22Rv1 (cell line): ENCODE data around the gene JAML.

Source experiments
- H3K27ac ChIP-seq: fragments of 450-650 bp; 2 replicates; pipeline ENCODE4 v1.5.1; 2017
- ZFX ChIP-seq: fragments of 450-650 bp; IDR thresholded peaks from 2 replicates; pipeline ENCODE4 v1.6.1; 2017; ENCODE audit warnings: antibody characterized with exemption, borderline replicate concordance
- TF ChIP-seq, protein P1 (sequence below): fragments of 450-650 bp; IDR thresholded peaks from 2 replicates; pipeline ENCODE4 v1.5.1; 2017; ENCODE audit warnings: mild to moderate bottlenecking

Gene JAML

DNA sequence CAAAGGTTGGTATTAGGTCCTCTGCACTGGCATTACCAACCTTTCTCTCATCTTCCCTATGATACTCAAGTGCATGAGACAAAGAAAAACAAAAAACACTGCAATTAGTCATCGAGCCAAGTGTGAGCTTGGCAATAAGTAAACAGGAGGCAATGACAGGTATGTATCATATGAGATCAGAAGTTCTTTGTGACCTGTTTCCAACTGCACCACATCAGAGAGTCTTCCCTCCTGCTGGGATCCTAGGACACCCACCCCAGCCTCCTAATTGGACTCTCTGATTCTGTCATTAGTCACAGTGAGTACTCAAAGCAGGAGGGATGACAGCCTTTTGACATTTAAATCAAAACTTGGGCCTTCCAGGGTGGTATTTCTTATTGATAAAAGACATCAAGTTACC is 7.8 kb upstream of the JAML start:
- TF ChIP-seq, protein P1, sequence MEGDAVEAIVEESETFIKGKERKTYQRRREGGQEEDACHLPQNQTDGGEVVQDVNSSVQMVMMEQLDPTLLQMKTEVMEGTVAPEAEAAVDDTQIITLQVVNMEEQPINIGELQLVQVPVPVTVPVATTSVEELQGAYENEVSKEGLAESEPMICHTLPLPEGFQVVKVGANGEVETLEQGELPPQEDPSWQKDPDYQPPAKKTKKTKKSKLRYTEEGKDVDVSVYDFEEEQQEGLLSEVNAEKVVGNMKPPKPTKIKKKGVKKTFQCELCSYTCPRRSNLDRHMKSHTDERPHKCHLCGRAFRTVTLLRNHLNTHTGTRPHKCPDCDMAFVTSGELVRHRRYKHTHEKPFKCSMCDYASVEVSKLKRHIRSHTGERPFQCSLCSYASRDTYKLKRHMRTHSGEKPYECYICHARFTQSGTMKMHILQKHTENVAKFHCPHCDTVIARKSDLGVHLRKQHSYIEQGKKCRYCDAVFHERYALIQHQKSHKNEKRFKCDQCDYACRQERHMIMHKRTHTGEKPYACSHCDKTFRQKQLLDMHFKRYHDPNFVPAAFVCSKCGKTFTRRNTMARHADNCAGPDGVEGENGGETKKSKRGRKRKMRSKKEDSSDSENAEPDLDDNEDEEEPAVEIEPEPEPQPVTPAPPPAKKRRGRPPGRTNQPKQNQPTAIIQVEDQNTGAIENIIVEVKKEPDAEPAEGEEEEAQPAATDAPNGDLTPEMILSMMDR = no peak
- TF ChIP-seq ZFX = no peak
- H3K27ac ChIP-seq = no peak overlapping the region

DNA sequence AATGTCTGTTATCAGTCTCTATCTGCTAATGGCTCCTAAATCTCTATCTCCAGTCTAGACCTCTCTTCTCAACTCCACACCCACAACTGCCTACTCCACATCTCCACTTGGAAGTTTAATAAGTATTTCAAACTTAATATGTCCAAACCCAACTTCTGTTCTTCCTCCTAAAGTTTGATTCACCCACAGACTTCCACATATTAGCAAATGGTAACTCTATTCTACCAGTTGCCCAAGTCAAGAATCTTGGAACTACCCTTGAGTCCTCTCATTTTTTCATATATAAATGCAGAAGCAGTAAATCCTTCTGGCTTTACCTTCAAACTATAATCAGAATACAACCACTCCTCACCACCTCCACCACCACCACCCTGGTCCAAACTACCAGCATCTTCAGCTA is 6.7 kb upstream of the JAML start:
- TF ChIP-seq, protein P1 = no peak
- TF ChIP-seq ZFX = no peak
- H3K27ac ChIP-seq = no peak overlapping the region

DNA sequence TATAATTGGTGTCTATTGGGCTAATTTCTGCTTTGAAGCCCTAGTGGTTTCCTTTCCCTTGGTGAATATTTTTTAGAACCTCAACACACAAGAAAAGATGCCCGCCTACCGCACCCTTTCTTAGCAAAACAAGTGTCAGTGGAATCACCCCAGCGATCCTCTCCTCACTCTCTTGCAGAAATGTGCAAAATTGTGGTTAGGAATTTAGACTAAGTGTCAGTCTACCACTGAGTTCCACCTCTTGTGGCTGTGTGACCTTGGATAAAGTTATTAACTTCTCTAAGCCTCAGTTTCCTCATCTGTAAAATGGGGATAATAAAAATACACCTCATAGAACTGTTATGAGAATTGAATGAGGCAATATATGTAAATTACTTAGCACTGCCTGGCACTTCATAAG is 5.3 kb upstream of the JAML start:
- TF ChIP-seq, protein P1 = no peak
- no peak for TF ChIP-seq ZFX
- no peak overlapping the region for H3K27ac ChIP-seq

DNA sequence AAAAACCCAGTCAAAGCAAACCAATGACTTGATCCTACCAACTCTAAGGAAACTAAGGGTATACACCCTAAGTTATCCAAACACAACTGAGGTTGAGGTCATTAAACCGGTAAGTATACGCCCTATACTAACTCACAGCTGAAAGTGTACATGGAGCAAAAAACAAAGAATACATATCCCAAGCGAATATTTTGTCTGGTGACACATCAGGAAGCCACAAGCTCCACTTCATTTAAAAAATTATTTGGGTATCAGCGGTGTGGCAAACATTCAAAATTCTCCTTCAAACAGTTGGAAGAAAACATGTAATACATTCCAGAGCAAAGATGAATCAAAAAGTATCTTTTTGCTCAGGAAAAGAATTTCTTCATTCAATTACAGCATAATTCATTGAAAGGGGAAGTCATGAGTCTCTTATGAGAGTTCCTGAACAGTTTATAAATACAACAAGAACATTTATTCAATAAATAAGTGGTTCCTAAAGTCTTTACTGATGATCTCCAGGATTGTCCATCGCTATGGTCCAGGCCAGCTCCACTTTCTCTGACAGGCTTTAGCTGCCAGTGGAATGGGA is 4.5 kb upstream of the JAML start:
- TF ChIP-seq, protein P1 = no peak
- TF ChIP-seq ZFX = no peak

DNA sequence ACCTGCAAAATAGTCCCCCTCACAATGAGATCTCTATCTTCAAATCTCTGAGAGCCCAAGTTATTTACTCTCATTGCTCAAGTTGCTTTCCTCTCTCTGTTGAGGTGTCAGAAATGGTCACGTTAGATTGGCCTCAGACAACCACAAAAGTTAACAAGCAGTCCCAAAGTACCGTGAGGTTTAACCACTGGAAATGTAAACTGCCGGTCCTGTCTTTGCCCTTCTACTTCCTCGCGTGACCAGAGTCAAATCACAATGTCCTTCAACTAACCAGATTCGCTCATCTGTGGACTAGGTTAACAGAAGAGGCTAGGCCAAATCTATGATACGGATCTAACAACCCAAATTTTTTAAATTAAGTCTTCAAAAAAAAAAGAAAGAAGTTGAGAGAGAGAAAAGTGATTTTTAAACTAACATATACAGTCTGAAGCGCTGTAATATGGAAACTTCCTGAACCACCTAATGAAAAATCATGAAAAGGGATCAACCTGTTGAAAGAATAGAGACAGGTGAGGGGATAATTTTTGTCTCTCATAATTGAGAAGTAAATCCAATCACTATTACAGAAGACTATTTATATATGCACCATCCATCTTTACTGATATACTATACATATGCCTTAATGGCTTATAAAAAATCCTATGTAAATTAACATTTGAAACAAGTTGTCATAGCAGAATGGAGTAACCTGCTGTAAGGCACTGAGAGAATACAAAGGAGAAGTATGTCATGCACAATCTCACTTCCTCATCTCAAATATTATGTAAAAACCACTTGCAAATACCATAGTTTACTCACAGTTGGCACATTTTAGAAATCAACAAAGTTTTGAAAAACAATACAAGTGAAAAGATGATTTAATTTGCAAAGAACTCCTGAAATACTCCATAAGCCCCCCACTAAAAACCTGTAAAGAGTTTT is 3.3 kb upstream of the JAML start:
- TF ChIP-seq, protein P1 = no peak
- TF ChIP-seq ZFX = no peak
- no peak overlapping the region for H3K27ac ChIP-seq

More for the DNA sequence above, 4.5 kb upstream of the JAML start:
- no peak overlapping the region for H3K27ac ChIP-seq

DNA sequence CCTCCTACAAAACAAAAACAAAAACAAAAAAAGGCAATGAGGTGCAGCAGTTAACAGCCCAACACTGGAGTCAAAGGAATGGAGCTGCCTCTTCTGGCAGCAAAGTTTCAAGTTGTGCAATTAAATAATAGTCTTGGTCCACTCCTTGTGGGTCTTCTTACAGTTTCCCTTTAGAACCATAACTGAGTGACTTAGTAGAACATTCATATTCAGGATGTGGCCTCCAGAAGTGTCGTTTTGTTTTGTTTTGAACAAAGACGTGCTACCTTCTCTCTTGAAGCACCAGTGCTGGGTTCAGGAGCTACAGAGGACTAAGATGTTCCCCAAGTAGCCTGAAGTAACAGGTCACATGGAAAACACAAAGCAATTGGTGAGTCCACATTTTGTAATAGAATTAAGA is 2.0 kb upstream of the JAML start:
- TF ChIP-seq, protein P1 = no peak
- TF ChIP-seq ZFX = no peak

DNA sequence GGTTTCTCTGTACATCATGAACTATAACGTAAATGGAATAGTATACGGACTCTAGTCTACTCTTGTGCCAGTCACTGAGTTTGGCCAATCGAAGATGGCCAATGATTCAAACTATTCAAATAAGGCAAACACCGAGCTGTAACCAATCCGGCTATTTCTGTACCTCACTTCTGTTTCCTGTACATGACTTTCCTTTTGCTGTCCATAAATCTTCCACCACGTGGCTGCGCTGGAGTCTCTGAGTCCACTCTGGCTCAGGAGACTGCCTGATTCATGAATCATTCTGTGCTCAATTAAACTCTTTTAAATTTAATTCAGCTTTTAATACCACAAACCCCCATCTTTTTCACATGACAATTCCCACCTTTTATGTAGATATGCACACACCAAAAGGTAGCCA is 1.5 kb upstream of the JAML start:
- no peak for TF ChIP-seq ZFX
- TF ChIP-seq, protein P1 = no peak
- H3K27ac ChIP-seq = no peak overlapping the region

More for the DNA sequence above, 2.0 kb upstream of the JAML start:
- H3K27ac ChIP-seq = no peak overlapping the region
